GM19468 (cell line): ENCODE results near the gene ALG1.
"Not testable (repeated sequence)": the region's sequence is repeated elsewhere in the genome, so short reads cannot be mapped to it uniquely, and the experiment has no call there.

Experiments used
- ATAC-seq: cut with Tn5 transposase; IDR thresholded peaks from one replicate; pipeline ENCODE4 v1.9.1; 2021; ENCODE audit warnings: mild to moderate bottlenecking, moderate library complexity, moderate number of reproducible peaks; ENCODE audit not compliant: unreplicated experiment; ENCODE audit errors: extremely low read depth

Gene ALG1

GRCh38 chr16:5044011-5044540 is 27.6 kb upstream of the ALG1 start:
- ATAC-seq = no peak

- ATAC-seq = not testable (repeated sequence)
Measured at GRCh38 chr16:5044581-5044980, 27.1 kb upstream of the ALG1 start.

- ATAC-seq = no peak
Measured at GRCh38 chr16:5045499-5046115, 26.0 kb upstream of the ALG1 start.

GRCh38 chr16:5046914-5047313 is 24.7 kb upstream of the ALG1 start:
- ATAC-seq = no peak

GRCh38 chr16:5054876-5055865 is 16.5 kb upstream of the ALG1 start:
- ATAC-seq = no peak

GRCh38 chr16:5056352-5056751 is 15.3 kb upstream of the ALG1 start:
- ATAC-seq = no peak

GRCh38 chr16:5058476-5058875 is 13.2 kb upstream of the ALG1 start:
- no peak for ATAC-seq

GRCh38 chr16:5059386-5060072 is 12.1 kb upstream of the ALG1 start:
- no peak for ATAC-seq

GRCh38 chr16:5060073-5060641 is 11.5 kb upstream of the ALG1 start:
- no peak for ATAC-seq

GRCh38 chr16:5062051-5062450 is 9.6 kb upstream of the ALG1 start:
- no peak for ATAC-seq

GRCh38 chr16:5062790-5063765 is 8.6 kb upstream of the ALG1 start:
- no peak for ATAC-seq

GRCh38 chr16:5064915-5065314 is 6.7 kb upstream of the ALG1 start:
- ATAC-seq = no peak

- no peak for ATAC-seq
Measured at GRCh38 chr16:5065326-5065725, 6.3 kb upstream of the ALG1 start.

- ATAC-seq = no peak
Measured at GRCh38 chr16:5065813-5066212, 5.8 kb upstream of the ALG1 start, which contains the start of gene C16orf89. Gene C16orf89, minus strand, starts transcription at chr16:5065956. Its CDS starts 48 bp downstream, at chr16:5065908.

- ATAC-seq = no peak
Measured at GRCh38 chr16:5066511-5066910, 5.1 kb upstream of the ALG1 start.

- no peak for ATAC-seq
Measured at GRCh38 chr16:5069048-5069447, 2.6 kb upstream of the ALG1 start.

GRCh38 chr16:5069854-5070253 is 1.8 kb upstream of the ALG1 start:
- ATAC-seq = no peak

- no peak for ATAC-seq
Measured at GRCh38 chr16:5070431-5071186, 1.0 kb upstream of the ALG1 start.
